HCT116 (cell line): ENCODE results near the gene GTF2H4. TPM values are rescaled to one million over a fixed set of nuclear protein-coding genes. Genes with fewer than 3 reads are reported as not detected.

Experiments used
- ATAC-seq: fragments of 200-7000 bp; cut with Tn5 transposase; 2 replicates; pipeline ENCODE4 v1.9.1; 2020; ENCODE audit warnings: mild to moderate bottlenecking, moderate library complexity
- BruUV-seq: library from RNA; stranded (reverse); fragments of 400-500 nt; replicated peaks from 2 replicates; lab custom pipeline; 2021; lab: Mats Ljungman, UMichigan
- CTCF ChIA-PET: fragments of 300-600 bp; sonication (Branson Sonifier 250); formaldehyde crosslinking; loops from one replicate; lab custom pipeline; 2021; ENCODE audit warnings: antibody characterized with exemption; lab: Charles Lee
- POLR2A ChIA-PET: fragments of 300-600, 350-600 bp; sonication (Branson Sonifier 250); formaldehyde crosslinking; loops from one replicate; lab custom pipeline; 2021; ENCODE audit warnings: antibody characterized with exemption; lab: Charles Lee
- RAD21 ChIA-PET, 2 experiments: fragments of 300-600 bp; sonication (Branson Sonifier 250); formaldehyde crosslinking; loops; one replicate each; lab custom pipeline; 2023; ENCODE audit warnings: low total read pairs in 2 of 2; ENCODE audit not compliant: uncharacterized antibody in 2 of 2, unreplicated experiment in 2 of 2, low non-redundant PET in 1 of 2; lab: Charles Lee
- DNase-seq: peaks from one replicate; pipeline ENCODE4 v3.0.0-alpha.2; 2010; ENCODE audit warnings: low read depth, low spot score
- H2AFZ ChIP-seq: fragments of 200-600 bp; shearing (Covaris generic), sonication (generic); 2 replicates; pipeline ENCODE4 v1.6.1; 2017; ENCODE audit warnings: low read depth, mixed run types, mixed read lengths, antibody characterized with exemption, low read length; ENCODE audit not compliant: poor library complexity, severe bottlenecking
- H3K27ac ChIP-seq: 2 replicates; pipeline ENCODE4 v1.5.1; 2012; ENCODE audit warnings: low read depth, low read length
- H3K27me3 ChIP-seq: fragments of 200-600 bp; sonication (generic); 2 replicates; pipeline ENCODE4 v1.6.1; 2016; ENCODE audit warnings: mixed run types, low read length, mixed read lengths; ENCODE audit not compliant: insufficient read depth
- H3K36me3 ChIP-seq, 2 experiments: fragments of 200-500 bp in 1 of 2; fragments of 200-600 bp in 1 of 2; sonication (Bioruptor generic) in 1 of 2; sonication (generic) in 1 of 2; 2 replicates each; pipeline versions ENCODE4 v1.5.1 to v1.6.1; 2014 to 2016; ENCODE audit warnings: low read length in 2 of 2, inconsistent platforms in 1 of 2, mixed read lengths in 1 of 2, mixed run types in 1 of 2; ENCODE audit not compliant: insufficient read depth in 2 of 2, control insufficient read depth in 1 of 2
- H3K4me1 ChIP-seq, 2 experiments: fragments of 200-600 bp in 1 of 2; sonication (generic) in 1 of 2; 2 replicates each; pipeline versions ENCODE4 v1.5.1 to v1.6.1; 2012 to 2017; ENCODE audit warnings: low read length in 2 of 2, inconsistent platforms in 1 of 2, mild to moderate bottlenecking in 1 of 2, mixed read lengths in 1 of 2, mixed run types in 1 of 2, moderate library complexity in 1 of 2; ENCODE audit not compliant: insufficient read depth in 2 of 2, control insufficient read depth in 1 of 2
- H3K4me2 ChIP-seq: fragments of 200-600 bp; sonication (generic); 2 replicates; pipeline ENCODE4 v1.6.1; 2017; ENCODE audit warnings: mixed run types, low read length, mixed read lengths
- H3K4me3 ChIP-seq, 2 experiments: fragments of 200-600 bp in 1 of 2; sonication (generic) in 1 of 2; replicated peaks in 1 of 2; 2 replicates each; pipeline ENCODE4 v1.5.1; 2011 to 2016; ENCODE audit warnings: low read length in 2 of 2, control low read depth in 1 of 2, low read depth in 1 of 2, mild to moderate bottlenecking in 1 of 2, mixed read lengths in 1 of 2, mixed run types in 1 of 2
- H3K79me2 ChIP-seq: fragments of 200-600 bp; sonication (generic); 2 replicates; pipeline ENCODE4 v1.6.1; 2017; ENCODE audit warnings: mild to moderate bottlenecking, mixed run types, low read length, moderate library complexity, mixed read lengths; ENCODE audit not compliant: insufficient read depth
- H3K9ac ChIP-seq: fragments of 200-600 bp; sonication (generic); 2 replicates; pipeline ENCODE4 v1.6.1; 2016; ENCODE audit warnings: low read length, mixed read lengths
- H3K9me2 ChIP-seq: fragments of 200-600 bp; sonication (generic), shearing (Covaris generic); 2 replicates; pipeline ENCODE4 v1.6.1; 2017; ENCODE audit warnings: mixed run types, mild to moderate bottlenecking, moderate library complexity; ENCODE audit not compliant: insufficient read depth
- H3K9me3 ChIP-seq, 2 experiments: fragments of 200-500 bp in 1 of 2; fragments of 200-600 bp in 1 of 2; sonication (Bioruptor generic) in 1 of 2; sonication (generic) in 1 of 2; 2 replicates each; pipeline ENCODE4 v1.6.1; 2014 to 2017; ENCODE audit warnings: low read length in 2 of 2, mixed read lengths in 2 of 2, inconsistent platforms in 1 of 2, low read depth in 1 of 2, mild to moderate bottlenecking in 1 of 2, mixed run types in 1 of 2, moderate library complexity in 1 of 2; ENCODE audit not compliant: control insufficient read depth in 1 of 2, insufficient read depth in 1 of 2
- H4K20me1 ChIP-seq: fragments of 200-600 bp; sonication (generic), shearing (Covaris generic); 2 replicates; pipeline ENCODE4 v1.6.1; 2017; ENCODE audit warnings: mixed run types, mild to moderate bottlenecking, moderate library complexity; ENCODE audit not compliant: insufficient read depth
- CBX3 ChIP-seq: IDR thresholded peaks from 2 replicates; pipeline ENCODE4 v1.6.1; 2012; ENCODE audit warnings: low read depth
- CTCF ChIP-seq, 3 experiments: fragments of 200-600 bp in 1 of 3; sonication (generic) in 1 of 3; IDR thresholded peaks in 2 of 3; conservative IDR thresholded peaks in 1 of 3; 2 replicates each; pipeline ENCODE4 v1.5.1; 2012 to 2017; ENCODE audit warnings: low read depth in 2 of 3, low read length in 2 of 3, antibody characterized with exemption in 1 of 3, borderline replicate concordance in 1 of 3, control low read depth in 1 of 3, mild to moderate bottlenecking in 1 of 3, mixed read lengths in 1 of 3, mixed run types in 1 of 3, moderate library complexity in 1 of 3; ENCODE audit not compliant: insufficient read depth in 1 of 3
- EGR1 ChIP-seq: IDR thresholded peaks from 2 replicates; pipeline ENCODE4 v1.6.1; 2012; ENCODE audit warnings: low read depth
- ELF1 ChIP-seq: IDR thresholded peaks from 2 replicates; pipeline ENCODE4 v1.6.1; 2012; ENCODE audit warnings: low read depth, borderline replicate concordance
- JUND ChIP-seq: IDR thresholded peaks from 2 replicates; pipeline ENCODE4 v1.6.1; 2012
- MAX ChIP-seq: IDR thresholded peaks from 2 replicates; pipeline ENCODE4 v1.6.1; 2012
- POLR2AphosphoS5 ChIP-seq: IDR thresholded peaks from 2 replicates; pipeline ENCODE4 v1.6.1; 2011; ENCODE audit warnings: mild to moderate bottlenecking, low read depth, low read length, moderate library complexity
- REST ChIP-seq: IDR thresholded peaks from 2 replicates; pipeline ENCODE4 v1.6.1; 2012; ENCODE audit warnings: low read depth
- YY1 ChIP-seq: IDR thresholded peaks from 2 replicates; pipeline ENCODE4 v1.6.1; 2011; ENCODE audit warnings: low read length, low read depth, moderate library complexity, mild to moderate bottlenecking; ENCODE audit not compliant: insufficient replicate concordance; ENCODE audit errors: extremely low read depth
- ZBTB33 ChIP-seq: IDR thresholded peaks from 2 replicates; pipeline ENCODE4 v1.6.1; 2011; ENCODE audit warnings: mild to moderate bottlenecking, low read length, moderate library complexity; ENCODE audit not compliant: insufficient replicate concordance; ENCODE audit errors: extremely low read depth
- ZNF274 ChIP-seq: fragments of 200-500 bp; sonication (Bioruptor generic); IDR thresholded peaks from 2 replicates; pipeline ENCODE4 v1.6.1; 2014; ENCODE audit warnings: mild to moderate bottlenecking, low read depth, low read length, inconsistent platforms
- intact Hi-C: fragments of 100-400 bp; cut with micrococcal nuclease; formaldehyde crosslinking; loops from 2 replicates; pipeline ENCODE4 v1.10.0; 2022
- total RNA-seq: library from RNA; stranded (reverse); gene quantifications from one replicate; pipeline ENCODE4 v1.2.1, GENCODE V29; 2021; ENCODE audit not compliant: unreplicated experiment

The GTF2H4 gene
- total RNA-seq, 1 experiment from 2014 or later = 59.7 TPM

GRCh38 chr6:30917041-30917440, 9.0 kb downstream of the GTF2H4 start (continued):
- TF ChIP-seq CTCF (IDR thresholded peaks at IDR 0.05 in 2 of 3, conservative IDR thresholded peaks at IDR 0.05 in 1 of 3; ENCODE audit: borderline replicate concordance in 1 of 3, insufficient read depth in 1 of 3, low read depth in 2 of 3, low read length in 2 of 3) (no peak), CBX3 (no peak), ELF1 (no peak), YY1 (no peak), MAX (no peak)

- Histone ChIP-seq H3K79me2 (no peaks in the 10 kb centered on the region; the same call in 1 of the 2 replicates), H3K27ac (no peak overlapping the region), H2AFZ (no peak overlapping the region), H3K9me2 (no peaks in the 10 kb centered on the region), H3K9ac (no peak overlapping the region), H3K4me1 (peaks cover 9 to 36% of the 10 kb centered on the region in 2 experiments; a peak in 3 of 4 replicates), H3K9me3 (no peaks in the 10 kb centered on the region), H4K20me1 (no peaks in the 10 kb centered on the region), H3K4me3 (no peak overlapping the region), H3K4me2 (no peak overlapping the region), H3K27me3 (no peaks in the 10 kb centered on the region), H3K36me3 (peaks cover 12 to 22% of the 10 kb centered on the region in 2 experiments; a peak in 3 of 4 replicates)
- no TSS peak for BruUV-seq
- DNase-seq = no peak
- CTCF ChIA-PET = interaction anchor here (1.1 to 5.0 kb wide), 3 partner anchors 152 to 170 kb away, joined by 4 to 66 read pairs (median 44); no protein-coding TSS in a partner anchor
- POLR2A ChIA-PET = interaction anchor here (0.6 kb wide), 1 partner anchor 169 kb away, joined by 4 read pairs; no protein-coding TSS in a partner anchor
- ATAC-seq = no peak
- intact Hi-C loops = no loop called here
- RAD21 ChIA-PET = no interaction called here
- TF ChIP-seq EGR1 (no peak), YY1 (no peak), MAX (no peak), JUND (no peak), ZNF274 (no peak), CBX3 (no peak), REST (no peak), POLR2AphosphoS5 (no peak), ZBTB33 (no peak), CTCF (IDR thresholded peaks at IDR 0.05 in 2 of 3, conservative IDR thresholded peaks at IDR 0.05 in 1 of 3; ENCODE audit: borderline replicate concordance in 1 of 3, insufficient read depth in 1 of 3, low read depth in 2 of 3, low read length in 2 of 3) (no peak)
Measured at GRCh38 chr6:30917487-30917886, 9.5 kb downstream of the GTF2H4 start.
